Body of pancreas (tissue), 4 donors: ENCODE data around the gene IFNGR1. TPM values are rescaled to one million over a fixed set of nuclear protein-coding genes. Genes with fewer than 3 reads are reported as not detected.
A peak's percentile ranks its signal among the peaks of the same experiment; 100 is the strongest.
"Not testable (repeated sequence)": the region's sequence is repeated elsewhere in the genome, so short reads cannot be mapped to it uniquely, and the experiment has no call there.

Source experiments
- ATAC-seq: fragments of 150-250 bp; one replicate; pipeline ENCODE4 v1.9.1; 2016
- DNase-seq, 4 donors: peaks; one replicate each; pipeline ENCODE4 v3.0.0-alpha.2; 2019
- H3K27ac ChIP-seq, 4 donors: fragments of 200-600 bp; sonication (generic); 1 replicate in 3 of 4; 2 replicates in 1 of 4; pipeline versions ENCODE4 v1.5.1 to v1.6.1; 2016 to 2019; ENCODE audit warnings: mild to moderate bottlenecking in 1 of 4, mixed read lengths in 1 of 4, moderate library complexity in 1 of 4
- H3K27me3 ChIP-seq, 2 donors: fragments of 200-600 bp; sonication (generic); one replicate each; pipeline ENCODE4 v1.6.0; 2016; ENCODE audit warnings: mild to moderate bottlenecking in 1 of 2
- H3K36me3 ChIP-seq, 2 donors: fragments of 200-600 bp; sonication (generic); replicated peaks in 1 of 2; 2 replicates each; pipeline ENCODE4 v1.5.1; 2016; ENCODE audit warnings: low read depth in 2 of 2; ENCODE audit not compliant: insufficient read depth in 1 of 2
- H3K4me1 ChIP-seq: fragments of 200-600 bp; sonication (generic); one replicate; pipeline ENCODE4 v1.6.0; 2016
- H3K4me3 ChIP-seq, 2 donors: fragments of 200-600 bp; sonication (generic); 1 replicate in 1 of 2; 2 replicates in 1 of 2; pipeline ENCODE4 v1.5.1; 2016 to 2019
- H3K9me3 ChIP-seq, 3 donors: fragments of 200-600 bp; sonication (generic); 1 replicate in 2 of 3; 2 replicates in 1 of 3; pipeline ENCODE4 v1.5.1; 2016
- POLR2A ChIP-seq, 3 donors: fragments of 450-650 bp; IDR thresholded peaks; one replicate each; pipeline ENCODE4 v1.6.1; 2016; ENCODE audit warnings: antibody characterized with exemption in 3 of 3, mild to moderate bottlenecking in 2 of 3
- WGBS, 2 donors: methylation state at CpG; one replicate each; pipeline ENCODE4 v1.1.5; 2017; 5-methylcytosine and 5-hydroxymethylcytosine counted together
- intact Hi-C: fragments of 100-400 bp; cut with DNase I; formaldehyde crosslinking; loops from one replicate; pipeline ENCODE4 v1.15.1; 2023
- total RNA-seq, 2 donors: library from RNA; depleted of rRNA; stranded (reverse); fragments of >200 nt; gene quantifications; one replicate each; pipeline ENCODE4 v1.1.0, GENCODE V29; 2016
- TF ChIP-seq, protein P1 (sequence below), 7 experiments: fragments of 450-650 bp in 4 of 7; fragments of 200-600 bp in 3 of 7; sonication (generic) in 3 of 7; IDR thresholded peaks; one replicate each; pipeline ENCODE4 v1.5.1; 2016 to 2019; ENCODE audit warnings: antibody characterized with exemption in 7 of 7

Gene IFNGR1
- total RNA-seq, 2 donors from 2014 or later, result 12.9 to 36.6 TPM

GRCh38 chr6:137211910-137212309 lies 7.3 kb downstream of the IFNGR1 start:
- H3K27ac ChIP-seq, result no peak overlapping the region
- H3K4me3 ChIP-seq, result no peak overlapping the region
- H3K27me3 ChIP-seq, result no peaks in the 10 kb centered on the region
- no peak for DNase-seq
- WGBS, 2 donors, result 98 to 99% methylated on average over 3 of the region's 3 CpGs
- no peak for TF ChIP-seq POLR2A (IDR thresholded peaks at IDR 0.05)
- TF ChIP-seq, protein P1, sequence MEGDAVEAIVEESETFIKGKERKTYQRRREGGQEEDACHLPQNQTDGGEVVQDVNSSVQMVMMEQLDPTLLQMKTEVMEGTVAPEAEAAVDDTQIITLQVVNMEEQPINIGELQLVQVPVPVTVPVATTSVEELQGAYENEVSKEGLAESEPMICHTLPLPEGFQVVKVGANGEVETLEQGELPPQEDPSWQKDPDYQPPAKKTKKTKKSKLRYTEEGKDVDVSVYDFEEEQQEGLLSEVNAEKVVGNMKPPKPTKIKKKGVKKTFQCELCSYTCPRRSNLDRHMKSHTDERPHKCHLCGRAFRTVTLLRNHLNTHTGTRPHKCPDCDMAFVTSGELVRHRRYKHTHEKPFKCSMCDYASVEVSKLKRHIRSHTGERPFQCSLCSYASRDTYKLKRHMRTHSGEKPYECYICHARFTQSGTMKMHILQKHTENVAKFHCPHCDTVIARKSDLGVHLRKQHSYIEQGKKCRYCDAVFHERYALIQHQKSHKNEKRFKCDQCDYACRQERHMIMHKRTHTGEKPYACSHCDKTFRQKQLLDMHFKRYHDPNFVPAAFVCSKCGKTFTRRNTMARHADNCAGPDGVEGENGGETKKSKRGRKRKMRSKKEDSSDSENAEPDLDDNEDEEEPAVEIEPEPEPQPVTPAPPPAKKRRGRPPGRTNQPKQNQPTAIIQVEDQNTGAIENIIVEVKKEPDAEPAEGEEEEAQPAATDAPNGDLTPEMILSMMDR (IDR thresholded peaks at IDR 0.05), result no peak
- peaks cover 61% of the 10 kb centered on the region for H3K4me1 ChIP-seq
- no peak for ATAC-seq
- intact Hi-C loops, result no loop called here
- no peaks in the 10 kb centered on the region for H3K36me3 ChIP-seq
- H3K9me3 ChIP-seq, result no peaks in the 10 kb centered on the region

DNA sequence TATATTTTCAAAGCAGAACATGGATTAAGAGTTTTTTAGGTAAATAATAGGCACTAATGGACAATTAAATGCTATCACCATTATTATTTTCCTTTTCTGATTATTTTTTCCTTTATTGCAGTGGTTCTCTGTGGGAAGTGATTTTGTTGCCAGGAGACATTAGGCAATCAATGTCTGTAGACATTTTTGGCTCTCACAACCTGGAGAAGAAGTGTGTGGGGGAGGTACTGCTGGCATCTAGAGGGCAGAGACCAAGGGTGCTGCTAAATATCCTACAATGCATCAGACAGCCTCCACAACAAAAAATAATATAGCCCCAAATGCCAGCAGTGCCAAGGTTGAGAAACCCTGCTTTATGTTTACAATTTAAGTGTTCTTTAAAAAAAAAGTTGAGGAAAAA lies 8.3 kb downstream of the IFNGR1 start:
- Histone ChIP-seq H3K36me3 (no peaks in the 10 kb centered on the region), H3K27me3 (no peaks in the 10 kb centered on the region), H3K4me3 (no peak overlapping the region), H3K4me1 (peaks cover 57% of the 10 kb centered on the region), H3K27ac (peak overlapping the region in 1 of 4 donors; percentile 28), H3K9me3 (no peaks in the 10 kb centered on the region)
- intact Hi-C loops, result no loop called here
- ATAC-seq, result peak; percentile 52
- TF ChIP-seq POLR2A (IDR thresholded peaks at IDR 0.05), result no peak
- TF ChIP-seq, protein P1 (IDR thresholded peaks at IDR 0.05), result no peak
- DNase-seq, result no peak

GRCh38 chr6:137208279-137208678 lies 10.9 kb downstream of the IFNGR1 start:
- ATAC-seq (no peak), DNase-seq (no peak)
- TF ChIP-seq, protein P1 (IDR thresholded peaks at IDR 0.05), result no peak
- no peak for TF ChIP-seq POLR2A (IDR thresholded peaks at IDR 0.05)
- H3K9me3 ChIP-seq, result no peaks in the 10 kb centered on the region
- WGBS, 2 donors, result 95 to 97% methylated on average over 7 of the region's 7 CpGs
- H3K4me1 ChIP-seq, result peaks cover 34% of the 10 kb centered on the region
- no peak overlapping the region for H3K4me3 ChIP-seq
- peaks cover 8 to 13% of the 10 kb centered on the region in 2 donors for H3K36me3 ChIP-seq
- no peak overlapping the region for H3K27ac ChIP-seq
- no peaks in the 10 kb centered on the region for H3K27me3 ChIP-seq
- intact Hi-C loops, result no loop called here

- ATAC-seq, H3K27me3 ChIP-seq, H3K27ac ChIP-seq, H3K4me3 ChIP-seq, H3K9me3 ChIP-seq, DNase-seq, intact Hi-C loops: not testable (repeated sequence)
- H3K36me3 ChIP-seq, result peaks cover 8 to 19% of the 10 kb centered on the region in 2 donors
- 90 to 93% methylated on average over 3 of the region's 3 CpGs for WGBS, 2 donors
- peaks cover 29% of the 10 kb centered on the region for H3K4me1 ChIP-seq
Measured at GRCh38 chr6:137207457-137207856, 11.7 kb downstream of the IFNGR1 start.

GRCh38 chr6:137206577-137206976 lies 12.6 kb downstream of the IFNGR1 start:
- Histone ChIP-seq H3K4me3 (no peak overlapping the region), H3K36me3 (peaks cover 8 to 19% of the 10 kb centered on the region in 2 donors), H3K27ac (no peak overlapping the region), H3K9me3 (no peaks in the 10 kb centered on the region), H3K27me3 (no peaks in the 10 kb centered on the region), H3K4me1 (peaks cover 23% of the 10 kb centered on the region)
- 17 to 22% methylated on average over 1 of the region's 1 CpG for WGBS, 2 donors
- ATAC-seq (no peak), DNase-seq (no peak)
- no peak for TF ChIP-seq POLR2A (IDR thresholded peaks at IDR 0.05)
- TF ChIP-seq, protein P1 (IDR thresholded peaks at IDR 0.05), result no peak
- intact Hi-C loops, result no loop called here
